Retinal pigment epithelial cell (primary cell): ENCODE data around the gene SBK2.

ENCODE experiments used
- DNase-seq: peaks from one replicate; pipeline ENCODE4 v3.0.0-alpha.2; 2010; ENCODE audit warnings: low read depth
- H3K4me3 ChIP-seq: 2 replicates; pipeline ENCODE4 v1.5.1; 2011; ENCODE audit warnings: mild to moderate bottlenecking, low read length, control low read depth, moderate library complexity
- CTCF ChIP-seq: conservative IDR thresholded peaks from 2 replicates; pipeline ENCODE4 v1.5.1; 2011; ENCODE audit warnings: low read depth, low read length, control low read depth, inconsistent platforms

Gene SBK2

DNA sequence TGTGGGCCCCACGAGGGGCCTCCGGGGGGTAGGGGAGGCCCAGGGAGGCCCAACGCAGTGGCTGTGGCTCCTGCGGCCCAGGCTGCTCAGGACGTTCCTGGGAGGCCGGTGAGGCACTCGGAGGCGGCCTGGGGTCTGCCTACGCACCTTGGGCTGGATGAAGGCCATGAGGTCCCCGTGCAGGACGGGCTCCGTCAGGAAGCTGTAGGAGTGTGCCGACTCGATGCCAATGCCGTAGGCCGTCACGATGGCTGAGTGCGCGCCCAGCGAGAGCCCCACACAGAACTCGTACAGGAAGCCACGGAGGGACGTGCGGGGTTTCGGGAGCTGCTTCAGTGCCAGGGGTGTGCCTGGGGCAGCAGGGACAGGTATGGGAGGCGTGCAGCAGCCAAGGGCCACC lies 5.9 kb downstream of the SBK2 start:
- no peak for TF ChIP-seq CTCF

GRCh38 chr19:55529636-55530234 lies 7.2 kb downstream of the SBK2 start:
- no peak for DNase-seq
- TF ChIP-seq CTCF = no peak
- H3K4me3 ChIP-seq = no peak overlapping the region

More for the DNA sequence above, 5.9 kb downstream of the SBK2 start:
- no peak for DNase-seq
- H3K4me3 ChIP-seq = no peak overlapping the region

DNA sequence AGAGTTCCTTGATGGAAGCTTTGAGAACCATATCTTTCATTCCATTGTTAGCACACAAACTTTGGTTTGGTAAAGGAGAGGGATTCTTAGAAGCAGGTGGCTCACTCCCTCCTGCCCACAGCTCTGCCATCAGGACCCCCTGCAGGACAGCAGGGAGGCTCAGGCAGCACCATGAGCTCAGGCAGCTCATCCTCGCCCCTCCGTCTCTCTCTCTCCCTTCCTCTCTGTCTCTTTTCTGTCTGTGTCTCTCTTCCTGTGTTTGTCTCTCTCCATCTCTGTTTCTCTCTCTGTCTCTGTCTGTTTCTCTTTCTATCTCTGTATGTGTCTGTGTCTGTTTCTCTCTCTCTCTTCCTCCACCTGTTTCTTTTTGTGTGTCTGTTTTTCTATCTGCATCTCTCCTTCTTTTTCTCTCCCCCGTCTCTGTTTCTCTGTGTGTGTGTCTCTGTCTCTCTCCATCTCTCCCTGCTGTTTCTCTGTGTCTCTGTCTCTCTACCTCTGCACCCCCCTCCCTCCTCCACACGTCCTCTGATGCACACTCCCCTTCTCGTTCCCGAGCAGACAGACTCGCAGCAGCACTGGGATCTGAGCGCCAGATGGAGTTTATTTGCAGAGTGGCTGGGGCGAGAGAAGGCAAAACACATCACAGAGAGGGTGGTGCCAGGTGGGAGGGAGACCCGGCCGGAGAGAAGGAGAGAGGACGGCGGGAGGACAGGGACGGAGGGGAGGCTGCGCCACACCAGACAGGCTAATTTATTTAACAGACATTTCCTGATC lies 8.7 kb downstream of the SBK2 start:
- TF ChIP-seq CTCF = no peak
- no peak for DNase-seq
- H3K4me3 ChIP-seq = no peak overlapping the region

GRCh38 chr19:55527197-55528029 lies 9.5 kb downstream of the SBK2 start:
- no peak overlapping the region for H3K4me3 ChIP-seq
- TF ChIP-seq CTCF = no peak
- no peak for DNase-seq

DNA sequence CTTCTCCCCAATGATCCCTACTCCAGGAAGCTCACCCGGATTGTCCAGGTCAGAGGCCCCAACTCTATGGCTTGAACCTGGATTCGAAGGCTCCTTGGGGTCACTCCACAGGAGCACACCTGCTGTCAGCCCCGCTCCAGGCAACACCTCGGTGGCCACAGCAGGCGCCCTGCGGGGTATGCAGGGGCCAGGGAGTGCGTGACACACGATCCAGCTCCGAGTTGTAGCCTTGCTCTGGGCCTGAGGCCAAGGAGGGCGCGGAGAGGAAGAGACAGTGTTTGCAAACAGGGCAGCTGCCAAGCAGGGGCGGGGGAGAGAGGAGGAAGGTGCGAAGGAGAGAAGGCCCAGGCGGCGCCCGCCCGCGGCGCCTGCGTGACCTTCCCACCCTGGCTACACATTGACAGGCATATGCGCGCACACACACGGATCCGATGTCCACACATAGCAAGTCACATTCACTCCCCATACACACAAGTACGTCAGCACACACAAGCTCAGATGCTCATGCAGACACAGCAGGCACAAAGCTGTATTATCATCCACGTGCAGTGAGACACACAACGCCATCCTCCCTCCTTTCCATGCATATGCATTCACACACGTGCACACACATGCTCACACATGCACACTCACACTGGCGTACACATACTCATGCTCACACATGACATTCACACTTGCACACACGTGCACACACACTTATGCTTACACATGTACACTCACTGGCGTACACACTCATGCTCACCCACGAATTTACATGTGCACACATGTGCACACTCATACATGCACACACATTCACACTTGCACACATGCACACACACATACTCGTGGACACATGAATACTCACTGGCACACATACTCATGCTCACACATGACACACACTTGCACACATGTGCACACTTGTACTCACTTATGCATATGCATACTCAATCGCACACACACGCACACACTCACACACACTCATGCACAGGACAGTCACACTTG lies 10.4 kb downstream of the SBK2 start:
- no peak for TF ChIP-seq CTCF
- no peak for DNase-seq
- H3K4me3 ChIP-seq = no peak overlapping the region

- no peak for DNase-seq
- H3K4me3 ChIP-seq = no peak overlapping the region
- no peak for TF ChIP-seq CTCF
Measured at GRCh38 chr19:55525289-55526101, 11.4 kb downstream of the SBK2 start.
